GM12872 (cell line): ENCODE data around the gene CAMTA1.

Source experiments
- CTCF ChIP-seq: IDR thresholded peaks from 3 replicates; pipeline ENCODE4 v1.5.1; 2011; ENCODE audit warnings: low read depth, mild to moderate bottlenecking, low read length, moderate library complexity; ENCODE audit not compliant: insufficient read depth

Gene CAMTA1

DNA sequence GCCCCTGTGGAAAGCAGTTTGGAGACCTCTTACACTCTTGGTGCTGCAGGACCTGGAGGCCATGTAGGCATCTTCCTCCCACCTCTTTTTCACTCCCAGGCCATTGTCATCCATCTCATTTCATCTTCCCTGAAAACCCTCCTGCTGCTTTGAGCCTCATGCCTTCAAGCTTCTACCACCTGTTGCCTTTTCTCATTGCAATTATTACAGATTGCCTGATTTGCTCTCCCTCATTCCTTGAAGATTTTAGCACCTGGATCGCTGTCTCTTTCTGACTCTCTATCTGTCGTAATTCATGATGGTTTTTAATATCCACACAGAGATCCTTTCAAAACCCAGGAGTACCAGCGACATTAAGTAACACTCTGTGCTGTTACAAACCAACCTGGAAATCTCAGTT lies 350.2 kb downstream of the CAMTA1 start:
- no peak for TF ChIP-seq CTCF

- no peak for TF ChIP-seq CTCF
Measured at GRCh38 chr1:7136166-7136953, 351.1 kb downstream of the CAMTA1 start.

- TF ChIP-seq CTCF, result no peak
Measured at GRCh38 chr1:7140251-7140650, 355.0 kb downstream of the CAMTA1 start.

GRCh38 chr1:7145947-7146346 lies 360.7 kb downstream of the CAMTA1 start:
- no peak for TF ChIP-seq CTCF

DNA sequence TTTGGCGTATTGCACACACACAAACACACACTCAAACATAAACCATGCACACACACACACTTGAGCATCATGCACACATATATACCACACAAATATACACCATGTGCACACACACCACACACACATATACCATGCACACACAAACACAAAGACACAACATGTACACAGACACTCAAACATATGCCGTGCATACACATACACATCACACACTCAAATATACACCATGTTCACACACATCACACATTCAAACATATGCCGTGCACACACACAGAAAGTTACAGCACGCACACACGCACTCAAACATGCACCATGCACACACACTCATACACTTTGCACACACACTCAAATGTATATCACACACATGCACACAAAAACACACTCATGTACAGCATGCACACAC lies 361.5 kb downstream of the CAMTA1 start:
- TF ChIP-seq CTCF, result no peak

DNA sequence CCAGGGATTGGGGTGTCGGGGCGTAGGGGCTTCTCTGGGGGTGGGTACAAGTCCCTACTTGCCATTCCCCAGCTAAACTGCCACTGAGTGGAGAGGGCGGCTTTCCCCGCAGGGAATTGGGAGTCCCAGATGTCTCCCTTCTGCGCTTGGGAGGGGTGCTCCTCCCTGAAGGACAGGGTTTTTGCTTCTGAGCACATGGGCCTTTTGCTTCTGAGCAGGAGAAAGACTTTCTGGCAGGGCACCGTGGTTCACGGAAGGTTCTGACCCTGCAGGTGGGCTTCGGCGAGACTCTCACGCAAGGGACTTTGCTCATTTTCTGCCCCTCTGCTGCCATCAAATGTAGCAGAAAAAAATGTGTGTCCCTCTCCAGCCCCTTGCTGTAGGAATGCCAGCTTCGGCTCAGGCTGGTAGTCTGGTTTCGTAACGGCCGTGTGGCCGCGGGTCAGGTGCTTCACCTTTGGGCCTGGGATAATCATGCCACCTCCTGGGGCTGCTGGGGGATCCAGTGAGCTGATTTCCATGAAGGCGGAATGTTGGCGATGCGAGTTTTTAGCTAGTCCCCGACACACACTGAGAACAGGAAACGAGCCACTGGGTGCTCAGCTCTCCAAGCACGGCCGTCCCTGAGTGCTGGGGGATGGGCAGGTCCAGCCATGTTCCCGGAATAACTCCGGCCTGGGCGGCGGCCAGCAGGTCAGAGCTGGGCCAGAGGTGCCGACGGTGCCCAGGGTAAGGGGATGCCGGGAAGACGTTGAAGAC lies 364.0 kb downstream of the CAMTA1 start:
- no peak for TF ChIP-seq CTCF

DNA sequence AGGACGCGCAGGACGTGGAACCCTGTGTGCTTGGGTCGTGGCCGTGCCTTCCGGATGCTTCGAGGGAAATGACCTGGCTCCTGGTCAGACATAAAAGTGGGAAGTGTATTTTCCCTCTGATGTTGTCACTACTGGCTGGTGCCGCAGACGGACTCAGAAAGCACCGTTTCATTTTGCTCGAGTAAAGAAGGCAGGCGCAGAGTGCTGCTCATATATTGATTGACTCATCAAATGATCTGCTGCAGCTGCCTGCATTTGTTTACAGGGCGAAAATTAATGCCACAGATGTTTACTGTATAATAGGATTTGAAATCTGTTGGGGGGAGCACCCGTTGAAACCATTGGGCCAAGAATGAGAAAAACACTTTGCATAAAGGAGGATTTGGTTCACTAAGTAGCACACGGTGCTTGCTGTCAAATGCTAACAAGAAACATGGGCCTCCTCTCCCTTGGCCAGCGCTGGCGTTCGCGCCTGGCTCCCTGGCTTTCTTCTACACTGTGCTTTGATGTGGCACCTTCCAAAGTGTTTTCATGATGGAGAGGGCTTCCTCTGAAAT lies 365.5 kb downstream of the CAMTA1 start:
- no peak for TF ChIP-seq CTCF
